Activated CD4-positive, alpha-beta T cell treated with anti-CD3 and anti-CD28 coated beads, Interleukin-2, amount 50 U/mL, for 16 hours (primary cell): ENCODE measurements around the gene NUB1.
"Not testable (repeated sequence)": the region's sequence is repeated elsewhere in the genome, so short reads cannot be mapped to it uniquely, and the experiment has no call there.

ENCODE experiments used
- DNase-seq: peaks from one replicate; pipeline ENCODE4 v3.0.0-alpha.2; 2020

The NUB1 gene

DNA sequence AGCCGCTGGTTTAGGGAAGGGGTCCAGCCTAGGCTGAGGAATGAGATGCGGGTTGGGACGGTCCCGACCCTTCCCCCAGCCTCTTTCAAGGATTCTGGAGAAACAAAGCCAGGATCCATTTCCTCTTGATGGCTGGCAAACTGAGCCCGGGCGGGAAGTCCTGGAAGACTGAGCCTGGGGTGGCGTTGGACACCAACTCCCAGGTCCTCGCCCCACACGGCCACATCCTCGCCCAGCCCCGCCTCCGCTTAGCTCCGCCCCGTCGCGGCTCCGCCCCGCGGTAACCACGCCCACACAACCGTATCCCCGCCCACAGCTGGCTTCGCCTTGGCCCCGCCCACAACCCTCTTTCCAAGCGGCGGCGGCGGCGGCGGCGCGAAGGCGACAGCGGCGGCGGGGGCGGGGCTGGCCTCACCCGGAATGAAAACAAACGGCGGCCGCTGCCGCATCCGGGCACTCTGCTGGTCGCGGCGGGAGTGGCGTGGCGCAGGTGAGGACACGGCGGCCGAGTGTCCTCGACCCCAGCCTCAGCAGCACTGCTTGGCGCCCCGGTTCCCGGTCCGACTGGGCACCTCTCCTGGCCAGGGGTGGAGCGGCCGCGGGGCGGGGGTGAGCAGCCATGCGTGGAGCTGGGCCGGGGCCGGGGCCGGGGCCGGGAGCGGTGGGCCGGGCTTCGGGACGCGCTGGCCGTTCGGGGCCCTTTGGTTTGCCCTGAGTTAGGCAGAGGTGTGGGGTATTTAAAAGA, at the start of gene NUB1:
Gene NUB1, plus strand, starts transcription at position 456 of the 745 bp plus-strand sequence. CDS start 3,538 bp downstream, outside the sequence.
- DNase-seq = peak; percentile 92

DNA sequence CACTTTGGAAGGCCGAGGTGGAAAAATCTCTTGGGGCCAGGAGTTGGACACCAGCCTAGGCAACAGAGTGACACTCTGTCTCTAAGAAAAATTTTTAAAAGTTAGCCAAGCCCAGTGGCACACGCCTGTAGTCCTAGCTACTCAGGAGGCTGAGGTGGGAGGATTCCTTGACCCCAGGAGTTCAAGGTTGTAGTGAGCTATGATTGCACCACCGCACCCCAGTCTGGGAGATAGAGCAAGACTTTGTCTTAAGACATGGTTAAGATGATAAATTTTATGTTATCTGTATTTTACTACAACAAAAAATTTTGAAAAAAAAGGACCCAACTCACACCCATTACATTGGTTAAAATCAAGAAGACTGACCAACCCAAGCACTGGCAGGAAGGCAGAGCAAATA, 48.8 kb upstream of the NUB1 start:
- no peak for DNase-seq

GRCh38 chr7:151296202-151296992, 45.2 kb upstream of the NUB1 start:
- no peak for DNase-seq

DNA sequence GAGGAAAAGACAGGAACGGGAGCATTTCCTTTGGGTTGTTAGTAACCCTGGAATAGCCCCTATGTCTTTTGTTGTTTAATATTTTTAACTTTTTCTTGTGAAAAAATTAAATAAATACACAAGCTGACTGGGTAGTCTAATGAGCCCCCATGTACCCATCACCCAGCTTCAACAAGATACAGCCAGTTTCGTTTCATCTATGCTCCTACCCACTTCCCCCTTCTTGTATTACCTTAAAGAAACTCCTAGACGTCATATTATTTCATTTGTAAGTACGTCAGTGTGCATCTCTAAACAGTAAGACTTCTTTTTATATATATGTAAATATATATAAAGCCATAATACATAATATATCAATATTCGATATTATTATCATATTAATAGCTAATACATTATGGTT, 42.8 kb upstream of the NUB1 start:
- DNase-seq = no peak

DNA sequence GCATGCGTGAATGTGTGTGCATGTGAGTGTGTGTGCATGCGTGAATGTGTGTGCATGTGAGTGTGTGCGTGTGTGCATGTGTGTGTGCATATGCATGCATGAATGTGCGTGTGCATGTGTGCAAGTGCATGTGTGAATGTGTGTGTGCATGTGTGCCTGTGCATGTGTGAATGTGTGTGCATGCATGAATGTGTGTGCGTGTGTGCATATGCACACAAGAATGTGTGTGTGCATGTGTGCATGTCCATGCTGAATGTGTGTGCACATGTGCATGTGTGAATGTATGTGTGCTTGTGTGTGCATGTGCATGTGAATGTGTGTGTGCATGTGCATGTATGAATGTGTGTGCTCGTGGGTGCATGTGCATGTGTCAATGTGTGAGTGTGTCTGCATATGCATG, 42.1 kb upstream of the NUB1 start:
- DNase-seq = no peak

GRCh38 chr7:151299940-151300645, 41.5 kb upstream of the NUB1 start:
- no peak for DNase-seq

DNA sequence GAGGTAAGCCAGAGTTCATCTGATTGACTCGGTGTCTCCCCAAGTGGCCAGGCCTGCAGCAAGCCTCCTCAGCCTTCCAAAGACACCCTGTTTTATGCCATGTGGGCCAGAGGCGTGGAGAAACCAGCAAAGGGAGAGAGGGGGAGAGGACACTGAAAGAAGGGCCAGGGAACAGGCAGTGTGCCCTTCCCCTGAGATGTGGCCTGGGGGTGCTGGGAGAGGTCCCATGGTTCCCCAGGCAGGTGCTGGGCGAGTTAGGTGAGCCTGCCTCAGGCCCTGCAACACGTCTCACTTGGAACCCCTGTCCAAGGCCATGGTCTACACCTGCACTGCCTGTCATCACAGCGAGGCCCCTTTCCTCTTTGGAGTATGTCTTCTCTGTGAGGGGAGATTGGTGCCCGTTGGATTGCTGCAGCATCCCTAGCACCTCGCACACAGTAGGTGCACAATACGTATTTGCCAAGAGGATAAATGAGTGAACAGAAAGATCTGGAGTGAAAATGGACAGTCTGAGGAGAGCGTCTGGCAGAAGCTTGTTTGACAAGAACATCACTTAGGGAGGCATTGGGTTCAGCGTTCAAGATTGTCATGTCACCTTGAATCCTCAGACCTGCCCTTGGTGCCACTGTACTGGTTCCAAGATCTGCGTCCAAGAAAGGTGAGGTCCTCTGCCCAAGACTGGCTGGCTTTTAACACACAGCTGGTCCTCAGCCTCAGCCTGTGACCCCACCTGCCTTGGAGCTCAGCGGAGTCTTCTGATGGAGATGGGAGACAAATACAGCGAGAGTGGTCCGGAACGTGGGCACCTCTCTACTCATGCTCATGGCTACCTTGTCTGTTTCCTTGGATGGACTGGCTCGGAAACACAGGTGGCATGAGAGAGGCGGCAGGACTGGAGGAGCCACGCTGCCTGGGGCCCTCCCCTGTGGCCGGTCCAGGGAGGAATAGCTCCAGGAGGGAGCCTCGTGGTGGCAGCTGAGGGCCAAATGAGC, 39.8 kb upstream of the NUB1 start:
- no peak for DNase-seq

- not testable (repeated sequence) for DNase-seq
Observed at GRCh38 chr7:151304251-151304650, 37.4 kb upstream of the NUB1 start.

GRCh38 chr7:151304856-151305255, 36.8 kb upstream of the NUB1 start:
- no peak for DNase-seq

DNA sequence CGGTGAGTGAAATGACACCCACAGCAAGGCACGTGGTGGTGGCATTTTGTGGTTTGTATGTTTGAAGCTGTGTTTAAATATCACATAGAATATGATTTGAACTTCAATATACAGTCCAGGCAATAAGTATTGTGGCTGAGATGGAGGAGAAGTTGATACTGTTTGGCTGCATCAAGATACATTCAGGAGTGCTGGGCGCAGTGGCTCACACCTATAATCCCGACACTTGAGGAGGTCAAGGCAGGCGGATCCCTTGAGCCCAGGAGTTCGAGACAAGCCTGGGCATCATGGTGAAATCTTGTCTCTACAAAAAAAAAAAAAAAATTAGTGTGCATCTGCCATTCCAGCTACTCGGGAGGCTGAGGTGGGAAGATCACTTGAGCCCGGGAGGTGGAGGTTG, 35.2 kb upstream of the NUB1 start:
- DNase-seq = no peak

DNA sequence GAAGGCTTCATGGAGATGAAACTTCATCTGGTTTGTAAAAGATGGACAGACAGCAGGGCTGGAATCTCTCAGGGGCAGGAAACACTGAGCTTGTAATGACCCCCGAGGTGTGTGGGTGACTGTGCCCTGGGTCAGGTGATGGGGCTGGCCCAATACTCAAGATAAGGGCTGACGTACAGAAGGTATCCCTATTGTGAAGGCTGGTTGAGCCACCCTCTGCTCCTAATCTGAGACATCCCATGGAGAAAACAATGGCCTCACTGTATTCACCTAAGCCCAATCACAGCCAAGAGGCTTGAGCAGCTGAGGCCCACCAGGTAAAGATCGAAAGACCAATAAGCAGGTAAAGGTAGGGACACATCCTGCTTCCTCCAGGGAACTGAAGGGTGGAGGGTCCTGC, 34.8 kb upstream of the NUB1 start:
- no peak for DNase-seq

GRCh38 chr7:151307536-151307935, 34.1 kb upstream of the NUB1 start:
- no peak for DNase-seq

DNA sequence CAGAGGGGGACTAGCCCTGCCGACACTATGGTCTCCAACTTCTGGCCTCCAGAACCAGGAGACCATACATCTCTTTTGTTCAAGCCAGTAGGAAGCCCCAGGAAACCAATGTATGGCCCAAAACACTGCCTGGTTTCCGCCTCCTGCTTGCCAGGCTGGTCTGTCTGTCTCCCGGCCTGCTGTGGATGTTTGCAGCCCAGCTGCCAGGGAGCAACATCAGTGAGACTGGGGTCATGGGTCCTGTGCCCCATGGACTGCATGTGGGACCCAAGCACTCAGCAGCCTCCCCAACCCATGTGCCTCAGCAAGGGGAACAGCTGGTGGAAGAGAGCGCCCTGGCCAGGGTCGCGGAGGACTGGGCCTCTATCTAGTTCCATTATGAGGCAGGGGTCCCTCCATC, 33.4 kb upstream of the NUB1 start:
- DNase-seq = no peak

- DNase-seq = no peak
Observed at GRCh38 chr7:151308791-151309190, 32.8 kb upstream of the NUB1 start.

- no peak for DNase-seq
Observed at GRCh38 chr7:151309311-151309710, 32.3 kb upstream of the NUB1 start.

DNA sequence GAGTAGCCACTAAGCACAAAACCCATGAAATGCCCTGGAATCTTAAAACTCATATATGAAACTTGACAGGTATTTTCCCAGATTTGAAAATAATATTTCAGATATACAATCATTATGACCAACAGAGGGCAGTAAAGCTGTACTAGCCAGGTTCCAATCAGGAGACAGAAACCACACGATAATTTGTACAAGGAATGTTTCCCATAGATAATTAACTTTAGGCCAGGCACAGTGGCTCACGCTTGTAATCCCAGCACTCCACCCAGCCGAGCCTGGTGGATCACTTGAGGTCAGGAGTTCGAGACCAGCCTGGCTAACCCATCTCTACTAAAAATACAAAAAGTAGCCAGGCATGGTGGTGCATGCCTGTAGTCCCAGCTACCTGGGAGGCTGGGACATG, 31.0 kb upstream of the NUB1 start:
- DNase-seq = no peak

- DNase-seq = peak; percentile 52
Observed at GRCh38 chr7:151311294-151311864, 30.2 kb upstream of the NUB1 start.

GRCh38 chr7:151312356-151312755, 29.3 kb upstream of the NUB1 start:
- no peak for DNase-seq

DNA sequence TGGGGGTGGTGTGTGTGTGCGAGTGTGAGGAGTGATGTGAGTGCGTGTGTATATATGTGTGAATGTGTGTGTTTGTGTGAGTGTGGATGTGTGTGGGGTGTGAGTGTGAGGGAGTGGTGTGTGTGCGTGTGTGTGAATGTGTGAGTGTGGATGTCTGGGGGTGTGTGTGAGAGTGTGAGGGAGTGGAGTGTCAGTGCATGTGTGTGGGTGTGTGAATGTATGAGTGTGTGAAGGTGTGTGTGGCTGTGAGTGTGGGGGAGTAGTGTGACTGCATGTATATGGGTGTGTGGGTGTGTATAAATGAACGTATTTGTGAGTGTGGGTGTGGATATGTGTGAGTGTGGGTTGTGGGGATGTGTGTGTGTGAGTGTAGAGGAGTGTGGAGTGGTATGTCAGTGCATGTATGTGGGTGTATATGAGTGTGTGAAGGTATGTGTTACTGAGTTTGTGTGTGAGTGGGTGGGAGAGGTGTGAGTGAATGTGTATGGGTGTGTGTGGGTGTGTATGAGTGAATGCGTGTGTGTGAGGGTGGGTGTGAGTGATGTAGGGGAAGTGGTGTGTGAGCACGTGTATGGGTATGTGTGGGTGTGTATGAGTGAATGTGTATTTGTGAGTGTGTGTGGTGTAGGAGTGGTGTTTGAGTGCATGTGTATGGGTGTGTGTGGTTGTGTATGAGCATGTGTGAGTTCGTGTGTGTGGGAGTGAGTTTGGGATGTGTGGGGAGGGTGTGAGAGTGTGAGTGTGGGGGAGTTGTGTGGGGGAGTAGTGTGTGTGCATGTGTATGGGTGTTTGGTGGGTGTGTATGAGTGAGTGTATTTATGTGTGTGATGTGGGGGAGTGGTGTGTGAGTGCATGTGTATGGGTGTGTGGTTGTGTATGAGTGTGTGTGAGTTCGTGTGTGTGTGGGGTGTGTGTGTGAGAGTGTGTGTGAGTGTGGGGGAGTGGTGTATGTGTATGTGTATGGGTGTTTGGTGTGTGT, 28.5 kb upstream of the NUB1 start:
- DNase-seq = no peak

GRCh38 chr7:151313857-151314256, 27.8 kb upstream of the NUB1 start:
- no peak for DNase-seq

- no peak for DNase-seq
Observed at GRCh38 chr7:151314401-151314800, 27.2 kb upstream of the NUB1 start.
